HepG2 (cell line): ENCODE measurements around the gene ENO2. TPM values are rescaled to one million over a fixed set of nuclear protein-coding genes. Genes with fewer than 3 reads are reported as not detected.

Experiments used
- BRCA1 ChIP-seq: sonication (generic); formaldehyde crosslinking; IDR thresholded peaks from 2 replicates; pipeline ENCODE4 v1.4.0; 2020; ENCODE audit warnings: missing genetic modification reagents
- CREB1 ChIP-seq, 2 experiments: fragments of 450-650 bp in 1 of 2; IDR thresholded peaks; 2 replicates each; pipeline ENCODE4 v1.6.1; 2016 to 2017; ENCODE audit warnings: control low read depth in 1 of 2, mild to moderate bottlenecking in 1 of 2, missing compliant biosample characterization in 1 of 2, missing genetic modification characterization in 1 of 2
- HDAC2 ChIP-seq: sonication (generic); formaldehyde crosslinking; IDR thresholded peaks from 2 replicates; pipeline ENCODE4 v1.4.0; 2020; ENCODE audit warnings: missing genetic modification reagents
- PCBP1 ChIP-seq: fragments of 200-400 bp; formaldehyde crosslinking; IDR thresholded peaks from 2 replicates; pipeline ENCODE4 v1.6.1; 2017; ENCODE audit warnings: mild to moderate bottlenecking, low read depth, low read length, borderline replicate concordance
- RARA ChIP-seq: IDR thresholded peaks from 2 replicates; pipeline ENCODE4 v1.6.1; 2016; ENCODE audit warnings: missing genetic modification reagents, missing compliant biosample characterization
- SRY ChIP-seq: sonication (generic); formaldehyde crosslinking; IDR thresholded peaks from 2 replicates; pipeline ENCODE4 v1.8.0; 2022; ENCODE audit warnings: mild to moderate bottlenecking, missing genetic modification reagents
- TCF7 ChIP-seq: sonication (generic); IDR thresholded peaks from 2 replicates; pipeline ENCODE4 v1.6.1; 2016; ENCODE audit warnings: antibody characterized with exemption, low read depth
- ZBTB20 ChIP-seq: sonication (generic); formaldehyde crosslinking; IDR thresholded peaks from 2 replicates; pipeline ENCODE4 v1.8.1; 2023; ENCODE audit warnings: missing genetic modification reagents, low read depth, mild to moderate bottlenecking, borderline replicate concordance
- ZNF501 ChIP-seq: sonication (generic); formaldehyde crosslinking; IDR thresholded peaks from 2 replicates; pipeline ENCODE4 v1.5.1; 2020; ENCODE audit warnings: mild to moderate bottlenecking, moderate library complexity, missing genetic modification reagents
- ZNF557 ChIP-seq: sonication (generic); formaldehyde crosslinking; IDR thresholded peaks from 2 replicates; pipeline ENCODE4 v1.4.0; 2020; ENCODE audit warnings: missing genetic modification reagents
- ZNF607 ChIP-seq: sonication (generic); formaldehyde crosslinking; IDR thresholded peaks from 2 replicates; pipeline ENCODE4 v1.5.1; 2020; ENCODE audit warnings: missing genetic modification reagents, mild to moderate bottlenecking, borderline replicate concordance
- ZNF746 ChIP-seq: sonication (generic); formaldehyde crosslinking; IDR thresholded peaks from 2 replicates; pipeline ENCODE4 v1.8.0; 2022; ENCODE audit warnings: mild to moderate bottlenecking, missing genetic modification reagents
- ZNF75D ChIP-seq: sonication (generic); formaldehyde crosslinking; IDR thresholded peaks from 2 replicates; pipeline ENCODE4 v1.8.1; 2023; ENCODE audit warnings: missing genetic modification reagents, mild to moderate bottlenecking, borderline replicate concordance
- ZNF768 ChIP-seq: sonication (generic); formaldehyde crosslinking; IDR thresholded peaks from 2 replicates; pipeline ENCODE4 v1.4.0; 2020; ENCODE audit warnings: missing genetic modification reagents
- ZNF788 ChIP-seq: sonication (generic); formaldehyde crosslinking; IDR thresholded peaks from 2 replicates; pipeline ENCODE4 v1.5.0; 2020; ENCODE audit warnings: mild to moderate bottlenecking, missing genetic modification reagents, borderline replicate concordance
- polyA plus RNA-seq, 8 experiments: library from polyadenylated mRNA; depleted of rRNA in 3 of 8; stranded (reverse) in 7 of 8; unstranded in 1 of 8; fragments of >200 nt; fragmentation: Illumina TruSeq in 4 of 8; extraction: Trizol in 4 of 8; gene quantifications; 2 replicates each; pipeline versions ENCODE4 v1.2.1 to v1.2.3, GENCODE V29; 2011 to 2016; ENCODE audit warnings: low read depth in 4 of 8, missing spikeins in 1 of 8, mixed read lengths in 1 of 8; ENCODE audit not compliant: insufficient read depth in 1 of 8
- total RNA-seq, 5 experiments: library from RNA; depleted of rRNA; stranded (reverse); fragments of >200 nt; fragmentation: Illumina TruSeq; extraction: Trizol; gene quantifications; 2 replicates each; pipeline ENCODE4 v1.2.3, GENCODE V29; 2016; ENCODE audit warnings: low read depth in 1 of 5
- TF ChIP-seq, protein P1 (sequence below): sonication (generic); formaldehyde crosslinking; IDR thresholded peaks from 2 replicates; pipeline ENCODE4 v1.4.0; 2020; ENCODE audit warnings: mild to moderate bottlenecking, missing genetic modification reagents
- TF ChIP-seq, protein P2 (sequence below): IDR thresholded peaks from 2 replicates; pipeline ENCODE4 v1.6.1; 2012; ENCODE audit warnings: low read length, improper control_type of control experiment
- TF ChIP-seq, protein P3 (sequence below): IDR thresholded peaks from 2 replicates; pipeline ENCODE4 v1.6.1; 2016
- TF ChIP-seq, protein P4 (sequence below): sonication (generic); formaldehyde crosslinking; IDR thresholded peaks from 2 replicates; pipeline ENCODE4 v1.8.1; 2022; ENCODE audit warnings: low read depth, mild to moderate bottlenecking, missing genetic modification reagents

Gene ENO2
- total and polyA plus RNA-seq, 2 of the 13 experiments (the other 11 are each of a cell fraction or from before 2014, with no cell fraction given), result 19.3 to 136 TPM

DNA sequence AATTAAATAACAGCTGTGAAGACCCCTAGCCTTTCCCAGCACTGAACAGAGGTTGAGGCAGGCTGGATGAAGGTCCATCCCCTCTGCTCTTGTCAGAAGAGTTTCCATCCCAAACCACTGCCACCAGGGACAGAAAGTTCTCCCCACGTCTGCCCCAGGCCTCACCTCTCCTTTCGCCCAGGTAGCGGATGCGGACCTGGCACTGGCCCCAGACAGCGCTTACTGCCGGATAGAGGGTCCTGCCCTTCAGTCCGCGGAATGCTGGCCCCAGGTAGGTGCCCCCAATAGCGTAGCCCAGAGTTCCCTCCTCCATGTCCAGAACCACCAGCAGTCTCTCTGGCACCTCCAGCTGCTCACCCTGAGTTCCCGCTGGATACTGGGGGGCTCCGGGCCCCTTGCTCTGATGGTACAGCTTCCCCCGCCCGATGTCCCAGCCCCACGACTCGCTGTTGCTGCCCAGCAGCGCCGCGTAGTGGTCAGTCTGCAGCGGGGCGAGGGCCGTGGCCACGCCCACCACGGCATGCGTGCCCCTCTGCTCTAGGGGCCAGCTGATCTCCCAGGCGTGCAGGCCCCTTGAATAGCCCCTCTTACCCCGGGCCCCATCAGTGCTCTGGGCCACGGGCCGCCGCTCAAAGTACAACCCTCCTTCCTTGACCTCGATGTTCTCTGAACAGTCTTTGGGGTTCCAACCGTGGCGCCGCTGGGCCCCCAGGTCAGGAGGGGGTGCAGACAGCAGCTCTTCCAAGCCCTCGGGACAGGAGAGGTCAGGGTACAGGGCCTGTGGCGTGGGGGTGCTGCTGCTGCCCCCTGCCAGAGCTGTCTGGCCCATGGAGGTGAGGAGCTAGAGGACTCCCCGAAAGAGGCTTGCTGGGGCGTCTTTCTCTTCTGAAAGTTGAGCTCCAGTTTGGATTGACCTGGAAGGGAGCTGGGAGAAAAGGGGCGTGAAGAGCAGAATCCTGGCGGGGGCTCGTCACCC is 42.0 kb upstream of the ENO2 start (continued):
- TF ChIP-seq ZNF768 (CRISPR knock-in tag), result peak; percentile 60; the same call in 1 of the 2 replicates
- TF ChIP-seq, protein P1, sequence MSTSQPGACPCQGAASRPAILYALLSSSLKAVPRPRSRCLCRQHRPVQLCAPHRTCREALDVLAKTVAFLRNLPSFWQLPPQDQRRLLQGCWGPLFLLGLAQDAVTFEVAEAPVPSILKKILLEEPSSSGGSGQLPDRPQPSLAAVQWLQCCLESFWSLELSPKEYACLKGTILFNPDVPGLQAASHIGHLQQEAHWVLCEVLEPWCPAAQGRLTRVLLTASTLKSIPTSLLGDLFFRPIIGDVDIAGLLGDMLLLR (CRISPR knock-in tag), result peak; percentile 49; the same call in 1 of the 2 replicates
- TF ChIP-seq TCF7, result no peak
- no peak for TF ChIP-seq ZNF75D (CRISPR knock-in tag)
- TF ChIP-seq HDAC2 (CRISPR knock-in tag), result peak; percentile 83
- TF ChIP-seq ZNF607, result 0 out of 2 replicates have a peak, but pooled peaks have one; percentile 31
- peak; percentile 35; the same call in 1 of the 2 replicates for TF ChIP-seq ZNF746 (CRISPR knock-in tag)
- peak; percentile 73; the same call in 1 of the 2 replicates for TF ChIP-seq ZNF788 (CRISPR knock-in tag)
- TF ChIP-seq, protein P2, sequence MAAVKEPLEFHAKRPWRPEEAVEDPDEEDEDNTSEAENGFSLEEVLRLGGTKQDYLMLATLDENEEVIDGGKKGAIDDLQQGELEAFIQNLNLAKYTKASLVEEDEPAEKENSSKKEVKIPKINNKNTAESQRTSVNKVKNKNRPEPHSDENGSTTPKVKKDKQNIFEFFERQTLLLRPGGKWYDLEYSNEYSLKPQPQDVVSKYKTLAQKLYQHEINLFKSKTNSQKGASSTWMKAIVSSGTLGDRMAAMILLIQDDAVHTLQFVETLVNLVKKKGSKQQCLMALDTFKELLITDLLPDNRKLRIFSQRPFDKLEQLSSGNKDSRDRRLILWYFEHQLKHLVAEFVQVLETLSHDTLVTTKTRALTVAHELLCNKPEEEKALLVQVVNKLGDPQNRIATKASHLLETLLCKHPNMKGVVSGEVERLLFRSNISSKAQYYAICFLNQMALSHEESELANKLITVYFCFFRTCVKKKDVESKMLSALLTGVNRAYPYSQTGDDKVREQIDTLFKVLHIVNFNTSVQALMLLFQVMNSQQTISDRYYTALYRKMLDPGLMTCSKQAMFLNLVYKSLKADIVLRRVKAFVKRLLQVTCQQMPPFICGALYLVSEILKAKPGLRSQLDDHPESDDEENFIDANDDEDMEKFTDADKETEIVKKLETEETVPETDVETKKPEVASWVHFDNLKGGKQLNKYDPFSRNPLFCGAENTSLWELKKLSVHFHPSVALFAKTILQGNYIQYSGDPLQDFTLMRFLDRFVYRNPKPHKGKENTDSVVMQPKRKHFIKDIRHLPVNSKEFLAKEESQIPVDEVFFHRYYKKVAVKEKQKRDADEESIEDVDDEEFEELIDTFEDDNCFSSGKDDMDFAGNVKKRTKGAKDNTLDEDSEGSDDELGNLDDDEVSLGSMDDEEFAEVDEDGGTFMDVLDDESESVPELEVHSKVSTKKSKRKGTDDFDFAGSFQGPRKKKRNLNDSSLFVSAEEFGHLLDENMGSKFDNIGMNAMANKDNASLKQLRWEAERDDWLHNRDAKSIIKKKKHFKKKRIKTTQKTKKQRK, result no peak
- TF ChIP-seq PCBP1, result peak; percentile 80; the same call in 1 of the 2 replicates
- TF ChIP-seq ZNF557 (CRISPR knock-in tag), result 0 out of 2 replicates have a peak, but pooled peaks have one; percentile 5
- TF ChIP-seq SRY (CRISPR knock-in tag), result 0 out of 2 replicates have a peak, but pooled peaks have one; percentile 55
- TF ChIP-seq ZBTB20, result peak; percentile 29; the same call in 1 of the 2 replicates
- TF ChIP-seq BRCA1 (CRISPR knock-in tag), result peak; percentile 55
- TF ChIP-seq, protein P3, sequence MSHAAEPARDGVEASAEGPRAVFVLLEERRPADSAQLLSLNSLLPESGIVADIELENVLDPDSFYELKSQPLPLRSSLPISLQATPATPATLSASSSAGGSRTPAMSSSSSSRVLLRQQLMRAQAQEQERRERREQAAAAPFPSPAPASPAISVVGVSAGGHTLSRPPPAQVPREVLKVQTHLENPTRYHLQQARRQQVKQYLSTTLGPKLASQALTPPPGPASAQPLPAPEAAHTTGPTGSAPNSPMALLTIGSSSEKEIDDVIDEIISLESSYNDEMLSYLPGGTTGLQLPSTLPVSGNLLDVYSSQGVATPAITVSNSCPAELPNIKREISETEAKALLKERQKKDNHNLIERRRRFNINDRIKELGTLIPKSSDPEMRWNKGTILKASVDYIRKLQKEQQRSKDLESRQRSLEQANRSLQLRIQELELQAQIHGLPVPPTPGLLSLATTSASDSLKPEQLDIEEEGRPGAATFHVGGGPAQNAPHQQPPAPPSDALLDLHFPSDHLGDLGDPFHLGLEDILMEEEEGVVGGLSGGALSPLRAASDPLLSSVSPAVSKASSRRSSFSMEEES (CRISPR knock-in tag), result peak; percentile 51; the same call in 1 of the 2 replicates
- TF ChIP-seq, protein P4, sequence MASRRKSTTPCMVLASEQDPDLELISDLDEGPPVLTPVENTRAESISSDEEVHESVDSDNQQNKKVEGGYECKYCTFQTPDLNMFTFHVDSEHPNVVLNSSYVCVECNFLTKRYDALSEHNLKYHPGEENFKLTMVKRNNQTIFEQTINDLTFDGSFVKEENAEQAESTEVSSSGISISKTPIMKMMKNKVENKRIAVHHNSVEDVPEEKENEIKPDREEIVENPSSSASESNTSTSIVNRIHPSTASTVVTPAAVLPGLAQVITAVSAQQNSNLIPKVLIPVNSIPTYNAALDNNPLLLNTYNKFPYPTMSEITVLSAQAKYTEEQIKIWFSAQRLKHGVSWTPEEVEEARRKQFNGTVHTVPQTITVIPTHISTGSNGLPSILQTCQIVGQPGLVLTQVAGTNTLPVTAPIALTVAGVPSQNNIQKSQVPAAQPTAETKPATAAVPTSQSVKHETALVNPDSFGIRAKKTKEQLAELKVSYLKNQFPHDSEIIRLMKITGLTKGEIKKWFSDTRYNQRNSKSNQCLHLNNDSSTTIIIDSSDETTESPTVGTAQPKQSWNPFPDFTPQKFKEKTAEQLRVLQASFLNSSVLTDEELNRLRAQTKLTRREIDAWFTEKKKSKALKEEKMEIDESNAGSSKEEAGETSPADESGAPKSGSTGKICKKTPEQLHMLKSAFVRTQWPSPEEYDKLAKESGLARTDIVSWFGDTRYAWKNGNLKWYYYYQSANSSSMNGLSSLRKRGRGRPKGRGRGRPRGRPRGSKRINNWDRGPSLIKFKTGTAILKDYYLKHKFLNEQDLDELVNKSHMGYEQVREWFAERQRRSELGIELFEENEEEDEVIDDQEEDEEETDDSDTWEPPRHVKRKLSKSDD (CRISPR knock-in tag), result 0 out of 2 replicates have a peak, but pooled peaks have one; percentile 29
- TF ChIP-seq CREB1 (IDR thresholded peaks at IDR 0.05), result no peak
- no peak for TF ChIP-seq CREB1 (CRISPR knock-in tag; IDR thresholded peaks at IDR 0.05)
- peak; percentile 38; the same call in 1 of the 2 replicates for TF ChIP-seq RARA
- TF ChIP-seq ZNF501 (CRISPR knock-in tag), result peak; percentile 14; the same call in 1 of the 2 replicates
